ENCODE data around the gene LDLRAD4.
"Not testable (repeated sequence)": the region's sequence is repeated elsewhere in the genome, so short reads cannot be mapped to it uniquely, and the experiment has no call there.

Gene LDLRAD4

GRCh38 chr18:13638719-13639595 is 420.4 kb downstream of the LDLRAD4 start:
- in situ Hi-C loops (cut with MboI; ENCODE audit: low sequenced_read_pairs), result no loop called here

DNA sequence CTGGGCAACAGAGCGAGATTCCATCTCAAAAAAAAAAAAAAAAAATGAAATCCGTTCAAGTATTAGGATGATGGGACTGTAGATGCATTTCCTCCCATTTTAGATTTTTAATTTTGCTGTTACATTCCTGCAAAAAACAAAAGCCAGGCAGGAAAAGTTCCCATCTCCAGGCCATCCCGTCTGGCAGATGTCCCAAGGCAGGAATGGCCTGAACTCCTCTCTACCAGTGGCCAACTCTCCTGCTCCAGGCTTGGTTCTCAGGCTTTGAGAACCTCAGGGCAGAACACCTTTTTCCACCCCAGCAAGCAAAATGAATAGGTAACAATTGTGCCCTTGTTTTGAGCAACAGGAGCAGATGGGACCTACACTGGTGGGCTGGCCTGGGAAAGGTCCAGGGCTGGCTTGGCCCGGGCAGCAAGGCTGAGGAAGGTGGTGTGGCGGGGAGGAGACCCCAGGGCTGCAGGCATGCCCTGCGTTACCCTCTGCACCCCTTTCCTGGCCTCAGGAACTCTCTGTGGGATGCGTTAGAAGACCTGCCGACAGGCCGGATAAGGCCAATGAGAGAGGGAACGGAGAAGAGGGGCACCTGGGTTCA is 421.8 kb downstream of the LDLRAD4 start:
- in situ Hi-C loops (cut with MboI; ENCODE audit: low sequenced_read_pairs), result no loop called here

DNA sequence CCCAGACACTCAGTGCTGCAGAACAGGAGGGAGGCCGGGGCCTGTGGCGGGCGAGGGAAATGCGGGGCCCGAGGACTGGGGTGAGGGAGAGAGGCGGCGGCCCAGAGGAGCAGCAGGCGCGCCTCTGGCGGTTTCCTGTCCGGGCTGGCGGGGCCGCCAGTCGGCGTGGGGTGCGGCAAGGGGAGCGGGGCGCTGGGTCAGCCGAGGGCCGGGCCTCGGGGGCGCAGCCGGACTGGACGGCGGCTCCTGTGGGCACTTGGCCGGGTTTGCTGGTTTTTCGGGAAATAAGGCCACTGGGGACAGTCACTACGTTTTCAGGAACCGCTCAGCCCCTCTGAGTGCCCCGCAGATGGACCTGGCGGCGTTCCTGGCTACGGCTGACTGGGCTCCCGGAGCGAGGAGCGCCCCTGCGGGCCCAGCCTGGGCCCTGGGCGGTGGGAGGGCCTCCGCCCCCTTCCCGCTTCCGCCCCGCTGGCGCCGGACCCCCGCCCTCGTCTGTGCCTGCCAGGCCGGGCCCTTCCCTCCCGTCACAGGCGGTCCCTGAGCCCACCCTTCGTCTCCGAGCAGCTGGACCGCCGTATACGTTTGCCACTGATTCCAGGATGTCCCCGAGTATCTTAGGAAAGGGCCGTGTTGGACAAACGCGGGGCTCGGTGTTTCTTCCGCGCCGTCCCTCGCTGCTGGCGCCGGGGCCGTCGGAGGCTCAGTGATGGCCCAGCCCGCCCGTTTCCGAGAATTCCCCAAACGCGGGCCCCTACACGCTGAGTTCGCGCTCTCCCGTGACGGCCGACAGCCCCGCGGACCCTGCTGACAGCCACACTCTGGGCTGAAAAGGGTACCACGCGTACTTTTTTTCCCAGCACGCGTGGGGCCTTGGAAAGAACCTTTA is 423.2 kb downstream of the LDLRAD4 start:
- in situ Hi-C loops (cut with MboI; ENCODE audit: low sequenced_read_pairs), result no loop called here

DNA sequence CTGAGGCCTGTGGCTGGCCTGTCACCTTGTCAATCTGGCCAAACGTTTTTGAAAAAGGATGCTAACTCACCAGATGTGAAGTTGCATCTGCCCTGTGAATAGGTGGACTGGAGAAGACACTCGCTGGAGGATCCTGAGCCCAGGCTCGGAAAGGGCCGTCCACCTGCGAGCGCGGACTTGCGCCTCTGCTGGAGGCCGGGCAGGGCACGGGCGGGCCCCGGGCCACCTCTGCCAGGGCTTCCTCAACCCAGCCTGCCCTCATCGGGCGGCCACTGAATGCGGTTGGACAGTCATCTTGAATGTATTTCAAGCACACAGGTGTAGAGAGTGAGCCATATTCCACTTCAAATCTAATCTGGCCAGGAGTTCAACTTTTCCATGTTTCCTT is 423.9 kb downstream of the LDLRAD4 start:
- in situ Hi-C loops (cut with MboI; ENCODE audit: low sequenced_read_pairs), result no loop called here

GRCh38 chr18:13643261-13643751 is 424.7 kb downstream of the LDLRAD4 start:
- in situ Hi-C loops (cut with MboI; ENCODE audit: low sequenced_read_pairs), result no loop called here

- in situ Hi-C loops (cut with MboI; ENCODE audit: low sequenced_read_pairs), result no loop called here
These were observed 426.5 kb downstream of the LDLRAD4 start for GRCh38 chr18:13645093-13645492.

- in situ Hi-C loops (cut with MboI; ENCODE audit: low sequenced_read_pairs), result no loop called here
These were observed 428.1 kb downstream of the LDLRAD4 start for GRCh38 chr18:13646633-13647032.

DNA sequence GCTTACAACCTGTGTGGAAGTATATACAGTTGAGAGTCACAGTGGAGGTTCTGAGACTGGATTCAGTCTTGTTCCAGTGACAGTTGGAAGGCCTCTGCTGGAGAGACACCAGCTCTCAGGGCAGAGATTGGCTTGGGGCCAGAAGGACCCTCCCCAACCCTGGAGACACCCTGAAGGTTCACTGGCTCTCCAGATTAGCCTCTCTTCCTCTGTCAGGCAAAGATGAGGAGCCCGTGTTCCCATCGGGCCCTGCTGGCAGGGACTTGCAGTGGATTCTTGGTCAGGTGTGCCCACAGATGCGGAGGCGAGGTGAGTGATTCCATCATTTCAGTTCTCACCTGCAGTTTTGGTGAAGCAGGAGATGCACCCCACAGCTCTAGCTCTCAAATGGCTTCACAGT is 429.2 kb downstream of the LDLRAD4 start:
- in situ Hi-C loops (cut with MboI; ENCODE audit: low sequenced_read_pairs), result no loop called here

DNA sequence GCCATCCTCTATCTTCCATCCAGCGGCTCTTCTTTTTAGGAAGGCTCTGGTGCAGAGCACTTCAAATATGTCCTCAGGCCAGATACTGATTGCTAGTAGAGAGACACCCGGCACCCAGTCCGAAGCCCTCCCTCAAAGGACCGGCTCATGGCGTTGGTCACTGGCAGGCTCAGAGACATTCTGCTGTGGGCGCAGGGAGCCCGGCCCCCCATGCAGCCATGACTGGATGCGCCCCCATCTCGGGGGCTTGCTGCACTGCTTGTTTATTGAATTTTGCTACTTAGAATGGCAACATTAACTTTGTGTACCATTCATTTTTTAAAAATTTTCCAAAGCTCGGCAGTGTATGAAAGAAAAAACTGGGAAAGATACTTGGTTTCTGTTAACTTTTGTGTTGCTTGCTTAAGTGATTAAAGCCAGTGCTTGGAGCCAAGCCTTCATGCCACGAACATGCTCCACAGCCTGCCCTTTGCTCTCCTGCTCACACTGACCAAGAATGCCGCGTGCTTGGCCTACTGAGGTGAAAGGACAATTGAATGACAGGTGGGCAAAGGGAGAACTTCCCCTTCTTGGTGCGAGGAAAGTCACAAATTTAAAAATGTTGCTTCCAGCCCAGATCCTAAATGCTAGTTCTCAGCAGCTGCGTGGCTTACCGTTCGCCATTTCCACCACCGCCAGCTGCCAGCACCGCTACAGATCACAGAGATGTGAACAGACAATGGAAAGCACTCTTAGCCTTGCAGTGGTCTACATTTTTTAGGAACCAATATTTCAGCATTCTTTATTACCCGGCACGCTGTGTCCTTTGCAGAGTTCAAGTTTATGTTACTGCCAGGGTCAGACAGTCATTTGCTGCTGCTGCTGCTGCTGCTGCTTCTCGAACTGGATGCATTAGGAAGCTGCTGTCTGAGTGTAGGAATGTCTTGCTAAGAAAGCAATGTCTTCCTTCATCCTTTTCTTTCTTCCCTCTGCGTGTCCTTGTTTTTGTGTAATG is 431.1 kb downstream of the LDLRAD4 start:
- in situ Hi-C loops (cut with MboI; ENCODE audit: low sequenced_read_pairs), result no loop called here

DNA sequence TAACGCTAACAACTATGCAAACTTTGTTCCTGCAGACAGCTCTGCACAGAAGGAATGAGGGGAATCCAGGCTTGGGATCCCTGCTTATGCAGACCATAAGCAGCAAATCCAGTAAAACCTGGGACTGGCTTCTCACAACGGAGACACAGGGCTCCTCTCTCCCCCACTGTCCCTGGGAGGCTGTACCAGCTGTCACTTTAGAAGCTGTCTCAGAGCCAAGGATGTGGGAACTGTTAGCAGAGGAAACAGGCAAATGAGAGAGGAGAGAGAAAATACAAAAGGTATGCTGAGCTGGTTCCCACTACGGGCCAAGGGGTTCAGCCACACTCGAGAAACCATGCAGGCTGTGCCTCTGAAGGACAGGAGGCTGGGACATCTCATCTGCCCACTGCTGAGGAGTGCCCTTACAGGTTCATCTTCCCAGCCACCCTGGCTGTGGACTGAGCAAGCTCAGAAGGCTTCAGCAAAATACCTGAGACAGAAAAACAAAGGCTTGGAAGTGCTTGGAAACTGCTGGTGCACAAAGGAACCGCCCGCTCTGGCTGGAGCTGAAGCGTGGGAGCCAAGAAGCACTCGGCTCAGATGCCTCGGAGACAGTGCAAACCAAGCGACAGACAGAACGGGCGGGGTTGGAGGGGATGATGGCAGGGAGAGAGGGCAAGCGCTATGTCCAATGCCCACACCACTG is 435.3 kb downstream of the LDLRAD4 start:
- in situ Hi-C loops (cut with MboI; ENCODE audit: low sequenced_read_pairs), result no loop called here

GRCh38 chr18:13657974-13658373 is 439.4 kb downstream of the LDLRAD4 start:
- in situ Hi-C loops (cut with MboI; ENCODE audit: low sequenced_read_pairs), result no loop called here

DNA sequence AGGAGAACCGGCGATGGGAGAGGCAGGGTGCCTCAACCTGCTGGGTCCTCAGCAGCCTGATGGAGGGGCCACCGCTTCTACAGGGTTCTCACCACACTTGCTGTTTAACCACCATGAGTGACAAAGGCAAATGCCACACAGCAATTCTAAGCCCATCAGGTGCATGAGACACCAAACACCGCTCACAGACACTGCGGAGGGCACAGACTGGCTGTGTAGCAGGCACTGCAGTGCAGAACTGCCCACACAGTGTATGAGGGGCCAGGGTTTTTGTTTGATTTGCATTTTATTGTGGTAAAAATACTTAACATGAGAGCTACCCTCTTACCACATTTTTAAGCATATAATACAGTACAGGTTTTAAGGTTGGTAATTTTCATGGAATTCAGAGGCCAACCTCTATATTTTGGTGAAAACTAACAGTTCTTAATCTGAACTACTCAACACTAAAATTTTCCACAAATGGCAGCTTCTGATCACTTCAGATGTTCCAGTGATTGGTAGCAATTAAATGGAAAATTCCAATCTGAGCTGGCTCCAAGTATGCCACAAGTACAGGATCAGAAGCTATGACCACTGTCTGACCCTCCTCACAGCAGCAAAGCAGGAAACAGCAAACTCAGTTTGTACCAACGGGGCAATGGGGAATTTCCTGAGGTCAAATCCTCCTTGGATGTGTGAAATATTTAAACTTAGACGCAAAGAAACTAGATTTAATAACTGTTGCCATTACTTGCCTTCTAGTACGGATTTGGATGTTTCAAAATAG is 440.1 kb downstream of the LDLRAD4 start:
- in situ Hi-C loops (cut with MboI; ENCODE audit: low sequenced_read_pairs), result no loop called here

- in situ Hi-C loops (cut with MboI; ENCODE audit: low sequenced_read_pairs), result no loop called here
These were observed 441.9 kb downstream of the LDLRAD4 start for GRCh38 chr18:13660510-13660909.

DNA sequence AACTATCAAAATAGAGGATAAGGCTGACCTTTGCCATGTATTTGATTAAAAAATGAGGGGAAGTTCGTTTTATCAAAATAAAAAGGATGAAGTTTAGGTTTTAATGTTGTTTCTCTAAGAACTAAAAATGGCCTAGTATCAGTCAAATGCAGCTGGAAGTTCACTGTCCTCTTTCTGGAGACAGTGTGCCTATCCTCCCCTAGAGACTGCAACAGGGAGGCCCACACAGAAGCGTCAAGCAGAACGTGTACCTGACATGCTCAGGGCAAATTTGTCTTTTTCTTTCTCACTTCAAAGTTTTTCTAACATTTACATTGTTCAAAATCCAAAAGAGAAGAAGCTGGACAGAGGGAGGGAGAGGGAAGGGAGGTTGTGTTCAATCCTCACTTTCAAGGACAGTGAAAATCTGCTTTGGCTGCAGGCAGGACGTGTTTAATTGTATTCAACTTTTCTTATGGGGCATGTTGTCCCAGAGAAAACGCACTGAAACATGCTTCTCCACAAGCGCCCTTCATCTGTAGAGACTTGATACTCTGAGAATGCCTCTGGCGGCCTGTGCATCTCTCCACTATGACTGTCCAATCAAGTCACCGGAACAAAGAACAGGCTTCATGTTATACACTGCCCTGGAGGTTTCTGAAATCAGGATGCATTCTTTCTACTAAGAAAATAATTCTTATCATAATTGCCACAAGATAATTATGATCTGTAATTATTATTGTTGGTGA is 442.7 kb downstream of the LDLRAD4 start:
- in situ Hi-C loops (cut with MboI; ENCODE audit: low sequenced_read_pairs), result no loop called here

- in situ Hi-C loops (cut with MboI; ENCODE audit: low sequenced_read_pairs), result no loop called here
These were observed 443.3 kb downstream of the LDLRAD4 start for GRCh38 chr18:13661779-13662256.

DNA sequence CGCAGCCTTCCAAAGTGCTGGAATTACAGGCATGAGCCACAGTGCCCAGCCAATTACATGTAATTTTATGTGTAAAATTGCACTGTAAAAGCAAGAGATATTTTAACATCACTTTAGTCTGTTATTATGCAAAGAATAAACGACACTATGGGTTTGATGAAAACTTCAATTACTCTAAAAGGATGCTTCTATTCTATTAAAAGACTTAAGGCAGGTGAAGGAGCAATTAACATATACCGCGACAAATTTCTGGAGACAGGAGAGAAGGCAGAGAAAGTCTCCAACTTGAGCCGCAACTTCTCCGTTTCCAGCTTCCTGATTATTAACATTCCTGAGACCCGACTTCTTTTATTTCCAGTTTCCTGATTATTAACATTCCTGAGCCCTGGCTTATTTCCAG is 454.1 kb downstream of the LDLRAD4 start:
- in situ Hi-C loops (cut with MboI; ENCODE audit: low sequenced_read_pairs), result no loop called here

GRCh38 chr18:13676471-13676870 is 457.9 kb downstream of the LDLRAD4 start:
- in situ Hi-C loops (cut with MboI; ENCODE audit: low sequenced_read_pairs), result no loop called here

GRCh38 chr18:13677350-13677749 is 458.8 kb downstream of the LDLRAD4 start:
- in situ Hi-C loops (cut with MboI; ENCODE audit: low sequenced_read_pairs), result not testable (repeated sequence)

Data from HL-60/S4 treated with retinoic acid at 250 ng/mL for 4 days and 3 days (cell line).